ENCODE measurements around the gene ENTR1.

DNA sequence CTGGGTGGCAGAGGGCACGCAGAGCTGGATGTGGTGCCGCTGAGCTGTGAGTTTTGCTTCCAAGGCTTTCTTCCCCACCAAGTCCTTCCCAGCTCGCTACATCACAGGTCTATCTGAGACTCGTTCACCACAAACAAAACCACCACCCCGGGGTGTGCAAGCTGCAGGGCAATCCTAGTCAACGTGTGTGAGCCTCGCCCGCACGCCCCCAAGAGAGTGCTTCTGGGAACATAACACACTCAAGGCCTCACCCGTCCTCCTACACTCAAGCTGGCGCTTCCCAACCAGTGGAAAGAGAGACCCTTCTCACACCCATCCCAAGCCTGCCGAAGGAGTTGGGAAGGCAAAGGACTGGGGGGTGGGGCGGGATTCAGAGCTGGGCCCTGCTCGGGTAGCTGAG is 21.0 kb downstream of the ENTR1 start:
- no peak for TF ChIP-seq BHLHE40 (IDR thresholded peaks at IDR 0.05; ENCODE audit: borderline replicate concordance)
- no peak for TF ChIP-seq FOXK2 (IDR thresholded peaks at IDR 0.05)
- no peak for TF ChIP-seq FOXA1 (IDR thresholded peaks at IDR 0.05)
- TF ChIP-seq ARNT (IDR thresholded peaks at IDR 0.05): no peak

All from HEK293T (cell line).